ENCODE measurements around the gene CARHSP1.

Gene CARHSP1

GRCh38 chr16:8910811-8911210 lies 42.0 kb upstream of the CARHSP1 start:
- Histone ChIP-seq H3K27me3 (ENCODE audit: insufficient read depth, low read length) (no peaks in the 10 kb centered on the region), H3K4me2 (ENCODE audit: low read length) (no peak overlapping the region), H3K4me3 (ENCODE audit: low read depth, low read length, poor library complexity, severe bottlenecking) (no peak overlapping the region), H3K9me2 (ENCODE audit: low read depth, low read length) (no peaks in the 10 kb centered on the region), H3K9ac (ENCODE audit: low read length) (no peak overlapping the region), H3K9me3 (ENCODE audit: low read length) (no peaks in the 10 kb centered on the region), H3F3A (ENCODE audit: insufficient read depth, low read length) (no peaks in the 10 kb centered on the region), H3K36me3 (ENCODE audit: insufficient read depth, low read length) (peaks cover 99% of the 10 kb centered on the region), H4K20me1 (ENCODE audit: insufficient read depth, low read length) (no peaks in the 10 kb centered on the region), H3K4me1 (ENCODE audit: insufficient read depth, low read length, severe bottlenecking) (no peaks in the 10 kb centered on the region), H2AFZ (ENCODE audit: low read length) (no peak overlapping the region), H3K79me2 (ENCODE audit: insufficient read depth, low read length) (peaks cover 6% of the 10 kb centered on the region; the same call in 1 of the 2 replicates), H3K27ac (ENCODE audit: low read depth, low read length, poor library complexity, severe bottlenecking) (no peak overlapping the region)
- TF ChIP-seq CTCF (IDR thresholded peaks at IDR 0.05; ENCODE audit: low read length): no peak
- TF ChIP-seq EZH2 (IDR thresholded peaks at IDR 0.05; ENCODE audit: borderline replicate concordance, low read length): no peak

DNA sequence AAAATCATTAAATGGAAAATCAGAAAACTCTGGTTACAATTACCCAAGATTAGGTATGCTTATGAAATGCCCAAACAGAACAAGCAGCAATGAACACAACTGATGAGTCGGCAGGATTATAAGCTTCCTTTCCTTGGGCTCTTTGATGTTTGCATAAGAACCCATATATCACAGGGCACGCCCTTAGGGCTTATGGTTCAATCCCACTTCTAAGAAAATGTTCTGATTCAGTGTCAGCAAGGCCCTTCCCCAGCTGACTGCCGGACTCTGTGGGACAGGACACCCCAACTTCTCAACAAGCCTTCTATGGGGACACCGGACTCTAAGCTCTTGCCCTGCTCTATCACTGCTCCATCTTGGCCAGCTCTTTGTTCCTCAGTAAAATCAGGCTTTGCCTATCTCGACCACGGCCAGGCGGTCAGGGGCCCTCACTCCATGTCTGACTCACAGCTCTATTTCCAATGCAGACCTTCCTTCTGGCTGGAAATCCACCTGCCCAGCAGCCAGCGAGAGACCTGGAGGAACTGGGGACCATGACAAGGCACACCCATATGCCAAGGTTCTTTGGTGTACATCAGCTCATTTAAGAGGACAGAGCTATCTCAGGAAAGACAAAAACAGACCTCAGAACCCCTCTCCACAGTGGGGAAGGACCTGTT lies 40.1 kb upstream of the CARHSP1 start:
- Histone ChIP-seq H3K4me2 (ENCODE audit: low read length) (no peak overlapping the region), H2AFZ (ENCODE audit: low read length) (no peak overlapping the region), H3K9me3 (ENCODE audit: low read length) (no peaks in the 10 kb centered on the region), H3K27me3 (ENCODE audit: insufficient read depth, low read length) (no peaks in the 10 kb centered on the region), H3F3A (ENCODE audit: insufficient read depth, low read length) (no peaks in the 10 kb centered on the region), H3K9ac (ENCODE audit: low read length) (no peak overlapping the region), H3K79me2 (ENCODE audit: insufficient read depth, low read length) (peaks cover 1% of the 10 kb centered on the region; the same call in 1 of the 2 replicates), H3K36me3 (ENCODE audit: insufficient read depth, low read length) (peaks cover 96% of the 10 kb centered on the region), H3K4me3 (ENCODE audit: low read depth, low read length, poor library complexity, severe bottlenecking) (no peak overlapping the region), H3K27ac (ENCODE audit: low read depth, low read length, poor library complexity, severe bottlenecking) (no peak overlapping the region), H3K4me1 (ENCODE audit: insufficient read depth, low read length, severe bottlenecking) (no peaks in the 10 kb centered on the region), H3K9me2 (ENCODE audit: low read depth, low read length) (no peaks in the 10 kb centered on the region), H4K20me1 (ENCODE audit: insufficient read depth, low read length) (no peaks in the 10 kb centered on the region)
- no peak for TF ChIP-seq CTCF (IDR thresholded peaks at IDR 0.05; ENCODE audit: low read length)
- no peak for TF ChIP-seq EZH2 (IDR thresholded peaks at IDR 0.05; ENCODE audit: borderline replicate concordance, low read length)

DNA sequence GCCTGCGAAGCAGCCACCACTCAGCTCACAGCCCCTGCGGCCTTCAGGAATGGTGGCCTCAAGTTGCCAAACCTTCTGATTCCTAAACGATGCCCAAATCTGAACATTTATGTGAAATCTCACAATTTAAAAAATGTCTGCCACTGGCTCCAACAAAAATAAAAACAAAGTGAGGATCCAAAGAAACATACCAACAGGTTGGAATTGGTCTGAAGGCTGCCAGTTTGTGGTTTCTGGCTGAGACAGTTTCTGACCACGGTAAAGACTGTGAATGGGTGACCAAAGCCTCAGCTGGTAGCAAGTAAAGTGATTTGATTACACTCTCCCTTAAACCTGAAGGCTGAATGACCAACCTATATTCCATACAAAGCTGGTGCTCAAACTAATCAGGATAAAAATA lies 38.3 kb upstream of the CARHSP1 start:
- Histone ChIP-seq H3K9ac (ENCODE audit: low read length) (no peak overlapping the region), H4K20me1 (ENCODE audit: insufficient read depth, low read length) (no peaks in the 10 kb centered on the region), H3K27me3 (ENCODE audit: insufficient read depth, low read length) (no peaks in the 10 kb centered on the region), H3K9me3 (ENCODE audit: low read length) (no peaks in the 10 kb centered on the region), H3K27ac (ENCODE audit: low read depth, low read length, poor library complexity, severe bottlenecking) (no peak overlapping the region), H3K4me3 (ENCODE audit: low read depth, low read length, poor library complexity, severe bottlenecking) (no peak overlapping the region), H3K4me2 (ENCODE audit: low read length) (no peak overlapping the region), H2AFZ (ENCODE audit: low read length) (no peak overlapping the region), H3K79me2 (ENCODE audit: insufficient read depth, low read length) (no peaks in the 10 kb centered on the region), H3K4me1 (ENCODE audit: insufficient read depth, low read length, severe bottlenecking) (no peaks in the 10 kb centered on the region), H3K36me3 (ENCODE audit: insufficient read depth, low read length) (peaks cover 96% of the 10 kb centered on the region), H3F3A (ENCODE audit: insufficient read depth, low read length) (no peaks in the 10 kb centered on the region), H3K9me2 (ENCODE audit: low read depth, low read length) (no peaks in the 10 kb centered on the region)
- TF ChIP-seq EZH2 (IDR thresholded peaks at IDR 0.05; ENCODE audit: borderline replicate concordance, low read length) (no peak), CTCF (IDR thresholded peaks at IDR 0.05; ENCODE audit: low read length) (no peak)

All from OCI-LY1 (cell line).